NCI-H1092 (cell line): Measurements from ENCODE around the gene CKLF.
A peak's percentile ranks its signal among the peaks of the same experiment; 100 is the strongest.
"Not testable (repeated sequence)": the region's sequence is repeated elsewhere in the genome, so short reads cannot be mapped to it uniquely, and the experiment has no call there.

Experiments used
- DNase-seq: peaks from one replicate; lab custom pipeline; 2025; lab: John Stamatoyannopoulos, UW

Gene CKLF

DNA sequence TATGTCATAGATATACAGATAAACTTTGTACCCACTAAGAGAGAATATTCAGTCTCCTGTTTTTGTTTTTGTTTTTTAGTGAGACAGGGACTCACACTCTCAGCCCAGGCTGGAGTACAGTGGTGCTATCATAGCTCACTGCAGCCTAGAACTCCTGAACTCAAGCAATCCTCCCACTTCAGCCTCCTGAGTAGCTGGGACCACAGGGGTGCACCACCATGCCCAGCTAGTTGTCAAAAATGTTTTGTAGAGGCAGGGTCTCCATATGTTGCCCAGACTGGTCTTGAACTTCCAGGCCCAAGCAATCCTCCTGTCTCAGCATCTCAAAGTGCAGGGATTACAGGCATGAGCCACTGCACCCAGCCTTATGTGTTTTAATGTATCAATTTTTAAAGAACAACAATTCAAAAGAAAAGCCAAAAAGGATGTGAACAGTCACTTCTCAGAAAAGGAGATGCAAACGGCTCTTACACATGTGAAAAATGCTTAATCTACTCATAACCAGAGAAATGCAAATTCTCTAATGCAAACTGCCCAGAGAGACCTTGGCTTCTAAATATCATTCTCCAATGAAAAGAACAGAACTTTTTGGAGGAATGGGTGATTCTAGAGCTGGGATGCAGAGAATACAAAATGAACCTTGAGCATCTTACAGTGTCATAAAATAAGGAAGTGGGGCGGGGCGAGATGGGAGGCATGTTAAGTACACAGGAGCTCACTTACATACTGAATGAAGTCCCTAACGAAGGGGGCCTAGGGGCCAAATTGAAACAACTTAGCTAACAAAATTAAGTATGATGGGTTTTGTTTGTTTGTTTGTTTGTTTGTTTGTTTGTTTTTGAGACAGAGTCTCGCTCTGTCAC lies 44.8 kb downstream of the CKLF start:
- DNase-seq, result no peak

DNA sequence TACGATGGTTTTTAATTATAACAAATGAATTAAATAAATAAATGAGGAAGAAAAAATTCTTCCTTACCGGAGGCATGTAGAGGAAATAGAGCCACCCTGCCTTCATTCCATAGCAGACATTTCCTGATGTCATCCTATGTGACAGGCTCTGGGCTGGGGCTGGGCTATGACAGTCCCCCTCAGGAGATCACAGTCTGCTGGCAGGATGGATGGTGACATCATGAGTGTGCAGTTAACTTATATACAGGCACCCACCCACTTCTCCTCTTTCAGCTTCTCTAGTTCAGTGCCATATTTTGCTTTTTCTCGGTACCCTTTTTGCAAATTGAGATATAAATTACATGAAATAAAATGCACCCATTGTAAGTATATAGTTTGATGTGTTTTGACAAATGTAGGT lies 45.7 kb downstream of the CKLF start:
- DNase-seq, result no peak

DNA sequence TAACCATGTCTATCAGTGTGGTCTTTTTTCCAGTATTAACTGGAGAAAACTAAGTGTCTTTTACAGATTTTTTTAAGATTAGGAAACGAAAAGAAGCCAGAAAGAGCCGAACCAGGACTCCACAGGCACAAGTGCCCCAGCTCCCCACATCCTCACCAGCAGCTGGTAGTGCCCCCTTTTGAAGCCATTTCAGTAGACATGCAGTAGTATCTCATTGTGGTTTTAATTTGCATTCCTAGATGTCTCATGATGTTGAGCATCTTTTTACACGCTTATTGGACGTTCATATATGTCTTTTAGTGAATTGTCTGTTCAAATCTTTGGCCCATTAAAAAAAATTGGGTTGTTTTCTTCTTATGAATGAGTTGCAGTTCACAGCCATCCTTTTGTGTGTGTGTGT lies 47.4 kb downstream of the CKLF start:
- DNase-seq, result no peak

DNA sequence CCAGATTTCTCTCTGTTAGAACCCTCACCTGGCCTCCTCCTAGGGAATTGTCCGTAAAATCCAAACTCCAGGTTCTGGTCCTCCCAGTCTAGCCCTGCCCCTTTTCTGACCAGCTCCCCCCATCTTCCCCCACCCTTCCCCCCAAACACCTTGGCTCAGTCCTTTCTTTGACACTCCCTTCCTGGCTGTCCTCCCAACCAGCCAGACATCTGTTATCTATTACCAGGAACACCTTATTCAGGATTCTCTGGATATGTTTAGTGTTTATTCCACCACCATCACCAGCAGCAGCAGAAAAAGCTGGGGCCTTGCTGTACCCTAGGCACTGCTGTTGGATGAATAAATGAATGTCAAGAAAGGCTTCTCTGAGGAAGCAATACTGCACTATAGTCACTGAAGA lies 48.1 kb downstream of the CKLF start:
- DNase-seq, result no peak

DNA sequence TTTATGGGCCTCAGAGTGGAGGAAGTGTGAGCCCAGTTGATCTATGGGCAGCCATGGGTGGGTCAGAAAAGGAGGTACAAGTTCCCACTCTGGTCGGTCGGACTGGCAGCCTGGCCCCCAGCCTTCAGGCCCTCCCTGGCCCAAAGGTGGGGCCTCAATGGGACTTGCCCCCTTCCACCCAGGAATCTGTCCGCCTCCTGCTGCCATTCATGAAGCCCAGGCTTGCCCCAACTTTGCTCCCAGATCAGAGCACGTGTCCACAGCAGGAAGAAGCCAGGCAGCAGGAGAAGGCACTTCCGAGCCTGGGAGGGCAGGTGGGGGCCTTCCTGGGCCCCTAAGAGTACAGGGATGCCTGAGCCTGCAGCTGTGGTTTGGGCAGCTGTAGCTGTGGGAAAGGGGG lies 49.1 kb downstream of the CKLF start:
- DNase-seq, result no peak

DNA sequence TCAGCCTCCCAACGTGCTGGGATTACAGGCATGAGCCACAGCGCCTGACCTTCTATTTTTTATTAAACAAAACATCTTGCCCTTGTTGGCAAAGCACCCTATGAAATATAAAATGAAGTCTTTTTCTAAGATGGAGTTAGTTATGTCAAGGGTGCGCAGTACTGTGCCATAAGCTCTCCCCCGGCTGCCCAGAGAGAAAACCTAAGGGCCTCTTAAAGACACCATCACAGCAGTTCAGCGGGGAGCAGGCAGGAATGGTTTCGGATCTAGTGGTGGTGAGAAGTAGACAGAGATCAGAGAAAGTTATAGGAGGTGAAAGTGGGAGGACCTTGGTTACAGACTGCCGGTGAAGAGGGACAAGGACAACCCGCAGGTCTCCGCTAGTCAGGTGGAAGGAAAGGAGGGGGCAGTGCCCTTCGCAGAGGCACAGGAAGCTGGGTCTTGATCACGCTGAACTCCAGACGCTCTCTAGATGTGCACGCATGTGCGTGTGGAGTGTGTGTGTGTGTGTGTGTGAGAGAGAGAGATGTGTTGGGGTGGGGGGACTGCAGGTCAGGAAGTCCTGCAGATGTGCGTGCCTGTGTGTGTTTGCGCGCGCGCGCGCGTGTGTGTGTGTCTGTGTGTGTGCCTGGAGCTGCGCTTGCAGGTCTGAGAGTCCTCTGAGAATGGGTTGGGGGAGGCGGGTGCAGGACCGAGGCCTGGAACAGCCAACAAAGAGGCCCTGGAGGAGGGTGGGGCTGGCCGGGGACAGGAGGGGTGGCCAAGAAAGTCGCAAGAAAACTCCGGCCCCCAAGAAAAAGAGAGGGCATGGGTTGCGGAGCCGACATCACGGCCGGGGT lies 51.4 kb downstream of the CKLF start:
- DNase-seq, result no peak

DNA sequence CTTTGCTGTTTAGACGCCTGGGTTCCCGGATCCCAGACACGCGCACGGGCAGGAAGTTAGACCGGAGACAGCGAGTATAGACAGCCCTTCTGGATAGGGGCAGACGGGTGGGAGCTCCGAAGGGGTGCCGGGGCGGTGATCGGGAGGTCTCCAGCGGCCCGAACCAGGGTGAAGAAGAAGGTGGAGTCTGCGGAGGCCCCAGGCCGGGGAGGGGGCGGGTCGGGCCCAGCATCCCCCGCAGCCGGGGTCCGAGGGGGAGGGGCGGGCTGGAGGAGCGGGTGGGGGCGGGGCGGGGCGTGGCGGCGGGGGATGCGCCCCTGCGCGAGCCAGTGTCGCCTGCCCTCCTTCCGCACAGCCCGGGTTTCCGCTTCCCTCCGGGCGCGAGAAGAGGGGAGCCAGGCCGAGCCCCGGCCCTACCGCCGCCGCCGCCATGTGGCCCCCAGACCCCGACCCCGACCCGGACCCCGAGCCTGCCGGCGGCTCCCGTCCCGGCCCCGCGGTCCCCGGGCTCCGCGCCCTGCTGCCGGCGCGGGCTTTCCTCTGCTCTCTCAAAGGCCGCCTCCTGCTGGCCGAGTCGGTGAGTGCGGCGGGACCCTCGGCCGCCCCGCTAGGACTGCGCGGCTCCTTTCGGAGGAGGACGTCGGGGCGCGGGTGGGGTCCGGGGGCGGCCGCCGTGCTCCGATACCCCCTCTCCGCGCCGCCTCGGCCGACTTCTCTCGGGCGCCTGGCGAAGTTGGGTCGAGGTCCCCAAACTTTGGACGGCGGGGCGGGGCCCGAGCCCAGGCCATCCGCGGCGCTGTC lies 52.2 kb downstream of the CKLF start, which contains the start of gene CMTM3:
Gene CMTM3 (plus strand): TSS at position 329 of the 801 bp plus-strand sequence. CDS start 102 bp downstream, at position 431.
- DNase-seq, result peak; percentile 16

DNA sequence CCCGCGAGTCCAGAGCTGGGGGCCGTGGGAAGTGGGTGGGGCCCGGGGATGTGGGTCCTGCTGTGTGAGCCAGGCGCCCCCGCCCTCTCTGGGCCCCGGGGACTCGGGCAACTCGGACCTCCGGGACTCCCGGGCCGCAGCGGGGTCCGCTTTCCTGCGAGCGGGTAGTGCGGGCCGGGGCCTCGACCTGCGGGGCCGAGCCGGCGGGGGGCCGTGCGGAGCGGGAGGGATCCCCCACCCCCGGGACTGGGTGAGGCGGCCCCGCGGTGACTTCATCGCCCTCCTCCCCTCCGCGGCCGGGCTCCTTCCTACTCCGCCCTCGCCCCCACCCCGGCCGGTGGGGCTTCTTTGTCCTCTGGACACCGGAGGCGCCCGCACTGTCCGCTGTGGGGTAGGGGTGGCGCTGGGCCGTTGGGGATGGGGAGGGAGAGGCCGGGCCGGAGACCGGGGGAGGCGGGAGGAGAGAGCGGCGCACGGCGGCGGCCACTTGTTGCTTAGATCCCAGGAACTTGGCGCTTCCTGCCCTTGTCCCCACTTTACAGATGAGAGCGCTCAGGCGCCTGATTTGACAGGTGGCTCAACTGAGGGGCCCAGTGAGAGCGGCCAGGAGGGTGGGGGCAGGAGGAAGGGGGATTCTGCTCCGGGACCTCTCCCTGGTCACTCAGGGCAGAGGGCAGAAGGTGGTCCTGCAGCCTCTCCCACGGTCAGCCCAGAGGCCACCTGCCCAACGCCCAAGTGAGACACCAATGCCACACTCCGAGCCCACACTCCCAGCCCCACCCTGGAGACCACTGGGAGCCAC lies 53.0 kb downstream of the CKLF start:
- no peak for DNase-seq

DNA sequence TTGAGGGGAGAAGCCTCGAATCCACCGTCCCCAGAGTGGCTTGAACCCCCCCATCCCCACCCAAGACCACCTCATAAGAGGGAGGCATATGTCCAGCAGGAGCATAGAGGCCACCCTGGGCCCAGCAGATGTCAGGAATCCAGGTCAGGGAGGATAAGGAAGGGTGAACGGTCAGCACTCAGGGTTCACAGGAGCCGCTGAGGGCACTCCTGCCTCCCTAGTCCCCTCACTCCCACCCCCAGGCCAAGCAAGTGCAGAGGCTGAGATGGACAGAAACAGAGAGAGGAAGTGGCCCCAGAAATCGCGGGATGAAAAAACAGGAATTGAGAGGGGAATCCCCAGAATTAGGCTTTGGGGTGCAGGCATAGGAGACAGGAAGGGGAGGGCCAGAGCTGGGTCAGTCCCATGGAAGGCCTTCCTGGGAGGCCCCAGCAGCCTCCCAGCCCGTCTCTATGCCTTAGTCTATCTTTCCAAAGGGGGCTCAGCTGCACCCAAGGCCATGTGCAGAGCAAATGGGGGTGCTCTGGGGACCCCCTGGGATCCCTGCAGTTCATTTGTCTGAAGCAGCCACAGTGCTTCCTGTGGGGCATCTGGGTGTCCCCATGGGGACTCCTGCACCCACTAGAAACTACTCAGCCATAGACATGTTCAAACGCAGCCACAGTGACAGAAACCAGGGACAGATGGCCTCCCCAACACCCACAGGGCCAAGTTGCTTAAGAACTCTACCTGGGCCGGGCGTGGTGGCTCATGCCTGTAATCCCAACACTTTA lies 53.8 kb downstream of the CKLF start:
- no peak for DNase-seq

DNA sequence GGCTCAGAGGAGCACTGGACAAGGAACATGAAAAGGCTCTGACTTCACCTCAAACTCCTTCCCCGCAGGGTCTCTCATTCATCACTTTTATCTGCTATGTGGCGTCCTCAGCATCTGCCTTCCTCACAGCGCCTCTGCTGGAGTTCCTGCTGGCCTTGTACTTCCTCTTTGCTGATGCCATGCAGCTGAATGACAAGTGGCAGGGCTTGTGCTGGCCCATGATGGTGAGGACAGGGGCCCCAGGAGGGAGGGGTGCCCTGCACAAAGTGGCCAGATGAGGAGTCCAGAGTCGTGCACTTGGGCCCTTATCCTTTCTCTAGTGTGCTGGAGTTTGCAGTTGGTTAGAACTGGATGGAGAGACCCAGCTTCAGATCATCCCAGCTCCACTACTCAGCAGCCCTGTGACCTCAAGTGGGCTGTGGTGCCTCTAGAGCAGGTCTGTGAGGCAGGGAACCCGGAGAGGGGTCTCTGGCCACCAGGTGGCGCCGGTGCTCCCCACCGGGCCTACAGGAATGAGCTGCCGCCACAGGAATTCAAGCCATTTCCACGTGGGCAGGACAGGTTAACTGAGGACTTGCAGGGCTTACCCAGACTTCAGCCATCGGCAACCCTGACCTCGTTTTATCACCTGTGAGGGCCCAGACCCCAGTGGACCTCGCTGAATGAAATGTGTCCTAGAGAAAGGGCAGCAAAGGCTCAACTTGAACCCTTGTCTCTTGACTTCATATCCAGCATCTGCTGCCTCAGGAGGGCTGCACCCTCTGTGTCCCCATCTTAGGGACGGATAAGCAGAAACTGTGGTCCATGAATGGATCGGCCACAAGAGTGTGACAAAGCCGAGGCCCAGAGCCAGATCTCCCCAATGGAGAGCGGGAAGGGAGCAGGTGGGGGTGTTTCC lies 56.1 kb downstream of the CKLF start:
- peak; percentile 51 for DNase-seq

DNA sequence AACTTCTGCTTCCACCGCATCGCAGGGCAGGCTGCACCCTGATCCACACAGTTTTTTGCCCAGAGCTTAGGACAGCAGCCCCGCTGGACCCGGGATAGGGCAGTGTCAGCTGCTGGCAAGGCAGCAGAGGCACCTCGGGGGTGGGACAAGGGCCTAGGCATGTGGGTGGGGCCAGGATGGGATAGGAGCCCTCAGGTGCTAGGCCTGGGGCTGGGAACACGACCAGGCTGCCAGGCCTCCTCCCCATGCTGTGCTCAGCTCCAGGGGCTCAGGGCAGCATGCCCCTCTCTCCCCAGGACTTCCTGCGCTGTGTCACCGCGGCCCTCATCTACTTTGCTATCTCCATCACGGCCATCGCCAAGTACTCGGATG lies 56.7 kb downstream of the CKLF start:
- no peak for DNase-seq

DNA sequence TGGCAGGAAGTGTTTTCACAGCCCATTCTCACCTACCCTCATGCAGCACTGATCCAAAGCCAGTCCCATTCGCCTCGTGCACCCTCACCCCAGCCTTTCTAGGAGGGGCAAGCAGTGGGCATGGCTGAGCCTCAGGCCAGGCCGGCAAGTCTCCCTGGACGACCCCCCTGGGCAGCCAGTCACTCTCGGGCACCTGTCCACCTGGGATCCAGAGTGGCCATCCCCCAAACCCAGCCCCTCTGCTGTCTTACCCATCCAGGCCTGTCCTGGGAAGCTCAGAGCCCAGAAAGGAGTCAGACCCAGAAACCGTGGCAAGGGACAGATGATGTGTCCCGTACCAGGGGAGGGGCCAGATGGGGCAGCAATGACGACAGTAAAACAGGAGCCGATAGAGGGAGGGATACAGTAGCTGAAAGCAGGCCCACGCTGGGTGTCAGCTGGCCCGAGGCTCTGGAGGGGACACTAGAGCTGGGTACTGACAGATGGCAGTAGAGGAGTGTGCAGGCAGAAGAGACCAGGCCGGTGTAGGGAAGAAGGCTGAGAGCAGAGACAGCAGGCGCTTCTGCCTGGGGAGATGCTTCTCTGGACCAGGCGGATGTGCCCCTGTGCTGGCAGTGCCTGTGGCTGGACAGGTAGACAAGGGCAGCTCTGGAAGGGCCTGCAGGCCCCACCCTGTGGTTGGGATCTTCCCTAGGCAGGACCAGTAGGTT lies 57.9 kb downstream of the CKLF start:
- no peak for DNase-seq

DNA sequence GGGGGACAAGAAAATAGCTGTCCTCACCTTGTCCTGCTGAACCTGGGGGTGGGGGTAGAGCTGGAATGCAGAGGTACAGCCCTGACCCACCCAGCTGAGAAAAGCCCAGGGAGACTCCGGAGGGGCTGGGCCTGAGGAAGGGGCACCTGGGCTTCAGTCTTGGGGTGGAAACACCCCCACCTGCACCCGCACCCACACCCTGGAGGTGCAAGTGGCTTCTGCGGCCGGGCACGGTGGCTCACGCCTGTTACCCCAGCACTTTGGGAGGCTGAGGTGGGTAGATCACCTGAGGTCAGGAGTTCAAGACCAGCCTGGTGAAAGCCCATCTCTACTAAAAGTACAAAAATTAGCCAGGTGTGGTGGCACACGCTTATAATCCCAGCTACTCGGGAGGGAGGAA lies 59.5 kb downstream of the CKLF start:
- DNase-seq, result not testable (repeated sequence)

DNA sequence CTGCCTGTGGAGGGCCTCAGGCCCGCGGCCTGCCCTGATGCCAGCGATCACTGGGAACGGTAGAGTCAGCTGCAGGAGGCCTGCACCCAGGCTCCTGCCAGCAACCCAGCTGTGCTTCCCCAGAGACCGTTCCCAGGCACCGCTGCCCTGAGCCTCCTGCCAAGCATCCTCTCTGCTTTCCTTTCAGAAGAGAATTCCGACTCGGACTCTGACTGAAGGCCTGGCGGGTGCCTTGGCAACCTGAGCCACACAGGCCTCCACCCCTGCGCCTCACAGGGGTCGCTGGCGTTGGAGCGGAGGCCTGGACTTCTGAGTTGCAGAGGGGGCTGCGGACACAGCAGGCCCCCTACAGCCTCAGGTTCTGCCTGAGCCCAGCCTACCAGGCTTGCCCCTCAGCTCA lies 60.0 kb downstream of the CKLF start:
- no peak for DNase-seq

DNA sequence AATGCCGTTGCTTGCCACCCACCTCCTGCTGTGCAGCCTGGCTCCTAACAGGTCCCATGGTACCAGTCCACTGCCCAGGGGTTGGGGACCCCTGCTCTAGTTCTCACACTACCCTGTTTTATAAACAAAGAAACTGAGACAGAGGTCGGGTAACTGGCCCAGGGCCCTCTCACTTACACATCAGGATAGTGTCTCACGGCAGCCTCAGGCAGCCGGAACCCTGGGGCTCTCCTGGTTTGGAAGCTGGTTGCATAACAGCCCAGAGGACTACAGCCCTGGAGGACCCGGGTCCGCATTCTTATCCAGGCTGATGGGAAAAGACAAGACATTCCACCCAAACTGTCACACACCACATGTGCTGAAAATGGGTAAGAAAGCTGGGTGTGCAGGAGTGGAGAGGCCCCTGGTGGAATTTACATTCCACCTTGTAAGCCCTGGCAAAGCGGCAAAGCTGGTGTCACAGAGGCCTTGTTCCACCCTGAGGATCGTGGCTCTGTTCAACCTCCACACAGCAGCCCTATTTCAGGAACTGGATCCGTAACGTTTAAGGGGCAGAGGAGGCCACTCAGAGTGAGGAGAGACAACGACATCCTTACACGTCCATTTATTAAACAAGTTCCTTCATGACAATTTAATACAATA lies 61.9 kb downstream of the CKLF start:
- DNase-seq, result no peak
